ENCODE results near the gene VEGFB.
A peak's percentile ranks its signal among the peaks of the same experiment; 100 is the strongest.

Gene VEGFB

GRCh38 chr11:64269540-64270220 lies 35.3 kb downstream of the VEGFB start:
- no peaks in the 10 kb centered on the region for H3K9me3 Mint-ChIP-seq
- peak; percentile 97 for DNase-seq

GRCh38 chr11:64275031-64275800 lies 40.8 kb downstream of the VEGFB start:
- TF ChIP-seq, protein P1, sequence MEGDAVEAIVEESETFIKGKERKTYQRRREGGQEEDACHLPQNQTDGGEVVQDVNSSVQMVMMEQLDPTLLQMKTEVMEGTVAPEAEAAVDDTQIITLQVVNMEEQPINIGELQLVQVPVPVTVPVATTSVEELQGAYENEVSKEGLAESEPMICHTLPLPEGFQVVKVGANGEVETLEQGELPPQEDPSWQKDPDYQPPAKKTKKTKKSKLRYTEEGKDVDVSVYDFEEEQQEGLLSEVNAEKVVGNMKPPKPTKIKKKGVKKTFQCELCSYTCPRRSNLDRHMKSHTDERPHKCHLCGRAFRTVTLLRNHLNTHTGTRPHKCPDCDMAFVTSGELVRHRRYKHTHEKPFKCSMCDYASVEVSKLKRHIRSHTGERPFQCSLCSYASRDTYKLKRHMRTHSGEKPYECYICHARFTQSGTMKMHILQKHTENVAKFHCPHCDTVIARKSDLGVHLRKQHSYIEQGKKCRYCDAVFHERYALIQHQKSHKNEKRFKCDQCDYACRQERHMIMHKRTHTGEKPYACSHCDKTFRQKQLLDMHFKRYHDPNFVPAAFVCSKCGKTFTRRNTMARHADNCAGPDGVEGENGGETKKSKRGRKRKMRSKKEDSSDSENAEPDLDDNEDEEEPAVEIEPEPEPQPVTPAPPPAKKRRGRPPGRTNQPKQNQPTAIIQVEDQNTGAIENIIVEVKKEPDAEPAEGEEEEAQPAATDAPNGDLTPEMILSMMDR (IDR thresholded peaks at IDR 0.05): no peak
- Mint-ChIP-seq H3K27me3 (ENCODE audit: low read depth, poor library complexity) (no peaks in the 10 kb centered on the region), H3K27ac (peak overlapping the region; percentile 22), H3K36me3 (ENCODE audit: low read depth) (no peaks in the 10 kb centered on the region), H3K4me1 (peaks cover 16% of the 10 kb centered on the region), H3K9me3 (no peaks in the 10 kb centered on the region), H3K4me3 (no peak overlapping the region)
- DNase-seq: no peak

More at GRCh38 chr11:64269540-64270220, 35.3 kb downstream of the VEGFB start:
- no peaks in the 10 kb centered on the region for H3K36me3 Mint-ChIP-seq (ENCODE audit: low read depth)
- H3K4me3 Mint-ChIP-seq: peak overlapping the region; percentile 97
- no peaks in the 10 kb centered on the region for H3K27me3 Mint-ChIP-seq (ENCODE audit: low read depth, poor library complexity)
- peaks cover 34% of the 10 kb centered on the region for H3K4me1 Mint-ChIP-seq
- TF ChIP-seq, protein P1 (IDR thresholded peaks at IDR 0.05): no peak
- H3K27ac Mint-ChIP-seq: peak overlapping the region; percentile 100

DNA sequence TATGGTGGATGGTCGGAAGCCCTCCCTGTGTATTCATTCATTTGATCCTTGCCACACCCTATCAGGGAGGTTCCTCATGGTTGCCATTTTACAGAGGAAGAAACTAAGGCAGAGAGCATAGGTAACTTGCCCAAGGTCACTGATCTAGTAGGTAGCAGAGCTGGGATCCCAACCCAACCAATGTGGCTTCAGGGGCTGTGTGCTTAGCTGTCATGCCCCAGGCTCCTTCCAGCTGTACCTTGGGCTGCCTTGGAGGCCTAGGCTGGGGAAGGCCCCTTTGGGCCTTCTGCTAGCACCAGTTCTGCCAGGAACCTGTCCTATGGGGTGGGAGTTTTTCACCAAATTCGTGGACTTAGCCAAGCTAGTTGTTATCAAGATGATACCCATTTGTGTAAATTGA lies 41.5 kb downstream of the VEGFB start:
- no peak overlapping the region for H3K27ac Mint-ChIP-seq
- H3K36me3 Mint-ChIP-seq (ENCODE audit: low read depth): no peaks in the 10 kb centered on the region
- H3K4me1 Mint-ChIP-seq: peaks cover 14% of the 10 kb centered on the region
- TF ChIP-seq, protein P1 (IDR thresholded peaks at IDR 0.05): no peak
- no peaks in the 10 kb centered on the region for H3K27me3 Mint-ChIP-seq (ENCODE audit: low read depth, poor library complexity)
- no peak overlapping the region for H3K4me3 Mint-ChIP-seq
- no peak for DNase-seq
- no peaks in the 10 kb centered on the region for H3K9me3 Mint-ChIP-seq

DNA sequence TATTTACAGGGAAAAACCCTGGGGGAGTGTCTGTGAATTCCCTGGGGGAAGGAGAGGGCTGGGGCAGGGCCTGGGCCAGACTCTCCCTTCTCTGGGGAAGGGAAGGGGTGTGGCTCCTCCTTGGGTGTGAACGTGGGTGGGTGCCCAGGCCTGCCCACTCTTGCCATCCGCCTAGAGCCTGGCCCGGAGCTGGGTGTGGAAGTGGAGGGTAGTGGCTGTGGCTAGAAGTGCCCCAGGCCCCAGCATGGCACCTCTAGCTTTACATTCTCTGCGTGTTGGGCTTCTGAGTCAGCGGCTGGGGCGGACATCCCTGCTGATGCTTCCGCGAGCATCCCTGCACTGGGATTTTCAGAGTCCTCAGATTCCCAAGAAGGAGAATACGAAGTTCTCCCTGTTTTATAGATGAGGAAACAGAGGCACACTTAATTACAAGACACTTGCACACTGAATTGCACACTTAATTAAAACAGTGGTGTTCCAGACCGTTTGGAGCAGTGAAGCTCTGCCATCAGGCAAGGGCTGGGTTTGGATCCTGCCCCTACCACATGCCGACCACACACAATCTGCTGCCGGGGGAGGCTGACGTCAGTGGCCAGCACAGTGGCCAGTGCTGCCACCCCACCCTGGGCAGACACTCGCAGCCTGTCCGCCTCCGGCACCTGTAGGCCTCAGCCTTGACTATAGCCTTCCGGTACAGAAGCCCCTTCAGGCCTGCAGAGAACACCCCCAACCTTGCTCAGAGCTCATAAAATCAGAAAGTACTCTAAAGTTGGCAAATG lies 42.5 kb downstream of the VEGFB start:
- DNase-seq: no peak
- no peaks in the 10 kb centered on the region for H3K27me3 Mint-ChIP-seq (ENCODE audit: low read depth, poor library complexity)
- no peak overlapping the region for H3K27ac Mint-ChIP-seq
- H3K9me3 Mint-ChIP-seq: no peaks in the 10 kb centered on the region
- H3K4me1 Mint-ChIP-seq: peaks cover 12% of the 10 kb centered on the region
- H3K4me3 Mint-ChIP-seq: no peak overlapping the region
- TF ChIP-seq, protein P1 (IDR thresholded peaks at IDR 0.05): no peak
- peaks cover 10% of the 10 kb centered on the region for H3K36me3 Mint-ChIP-seq (ENCODE audit: low read depth)

DNA sequence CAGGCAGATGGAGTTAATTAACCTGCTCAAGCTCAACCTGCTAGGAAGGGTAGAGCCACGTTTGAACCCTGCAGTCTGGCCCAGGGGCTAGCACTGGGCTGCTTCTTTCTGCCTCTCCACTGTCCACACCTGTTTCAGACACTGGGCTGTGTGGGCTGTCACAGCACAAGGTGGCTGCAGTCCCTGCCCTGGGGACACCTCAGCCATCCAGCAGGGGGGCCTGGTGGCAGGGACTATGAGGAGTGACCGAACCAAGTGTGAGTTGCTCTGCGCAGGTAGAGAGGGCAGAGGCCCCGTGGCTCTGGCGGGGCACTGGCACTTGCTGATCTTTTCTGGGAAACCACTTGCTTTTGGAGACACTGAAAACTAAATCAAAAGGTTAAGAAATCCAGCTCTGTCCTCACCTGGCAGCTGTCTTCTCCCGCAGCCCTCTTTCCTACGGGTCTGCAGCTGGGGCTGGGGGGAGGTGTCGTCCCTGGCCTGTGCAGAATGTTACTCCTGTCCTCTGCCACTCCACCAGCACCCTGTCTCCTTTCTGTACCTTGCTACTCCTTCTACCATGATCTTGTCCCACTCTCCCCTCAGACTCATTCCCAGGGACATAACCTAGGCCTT lies 44.3 kb downstream of the VEGFB start:
- peaks cover 14% of the 10 kb centered on the region for H3K36me3 Mint-ChIP-seq (ENCODE audit: low read depth)
- H3K4me1 Mint-ChIP-seq: peaks cover 8% of the 10 kb centered on the region
- TF ChIP-seq, protein P1 (IDR thresholded peaks at IDR 0.05): no peak
- no peaks in the 10 kb centered on the region for H3K9me3 Mint-ChIP-seq
- peak overlapping the region; percentile 19 for H3K27ac Mint-ChIP-seq
- H3K27me3 Mint-ChIP-seq (ENCODE audit: low read depth, poor library complexity): no peaks in the 10 kb centered on the region
- no peak overlapping the region for H3K4me3 Mint-ChIP-seq
- DNase-seq: no peak
